ENCODE results near the gene BET1. TPM values are rescaled to one million over a fixed set of nuclear protein-coding genes. Genes with fewer than 3 reads are reported as not detected.

The BET1 gene
- total and polyA plus RNA-seq, 2 of the 8 experiments (the other 6 are each of a cell fraction or from before 2014, with no cell fraction given) = 20.6 to 31.7 TPM

DNA sequence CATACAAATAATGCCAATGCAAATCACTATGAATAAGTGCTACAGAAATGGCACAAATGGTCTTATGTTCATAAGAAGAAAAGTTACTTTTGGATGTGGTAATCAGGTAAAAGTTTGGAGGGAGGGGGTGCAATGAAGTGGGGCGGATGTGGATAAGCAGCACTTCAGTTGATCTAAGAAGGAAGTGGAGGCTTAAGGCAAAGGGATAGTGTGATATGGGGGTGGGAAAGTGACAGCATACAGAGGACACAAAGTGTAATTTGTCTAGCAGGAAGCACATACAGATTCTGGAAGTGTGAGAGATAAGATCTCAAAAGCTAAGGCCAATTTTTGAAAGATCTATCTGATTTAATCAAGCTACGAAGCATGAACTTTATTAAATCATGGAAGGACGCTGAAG, 6.3 kb downstream of the BET1 start (continued):
- TF ChIP-seq EGR1 (IDR thresholded peaks at IDR 0.05; ENCODE audit: borderline replicate concordance, low read depth, low read length) = no peak
- TF ChIP-seq SAP30 (IDR thresholded peaks at IDR 0.05; ENCODE audit: insufficient read depth, insufficient replicate concordance, low read length) = no peak
- TF ChIP-seq RNF2 (IDR thresholded peaks at IDR 0.05; ENCODE audit: borderline replicate concordance, low read depth, low read length, missing control alignments, poor library complexity, severe bottlenecking) = no peak
- no peak for TF ChIP-seq SRF (IDR thresholded peaks at IDR 0.05; ENCODE audit: low read depth, low read length)
- TF ChIP-seq BACH1 (IDR thresholded peaks at IDR 0.05; ENCODE audit: low read length) = no peak
- TF ChIP-seq GTF2F1 (IDR thresholded peaks at IDR 0.05; ENCODE audit: borderline replicate concordance, low read depth, low read length) = no peak
- no peak for TF ChIP-seq KDM4A (IDR thresholded peaks at IDR 0.05; ENCODE audit: low read depth, low read length, severe bottlenecking)
- no peak for TF ChIP-seq BRCA1 (IDR thresholded peaks at IDR 0.05; ENCODE audit: low read depth, low read length)
